GM20000 (cell line): Measurements from ENCODE around the gene MRPL54.

Source experiments
- DNase-seq: peaks from one replicate; pipeline ENCODE4 v3.0.0; 2012; ENCODE audit warnings: low spot score
- TF ChIP-seq, protein P1 (sequence below): IDR thresholded peaks from 2 replicates; pipeline ENCODE4 v1.5.1; 2012; ENCODE audit warnings: mild to moderate bottlenecking, control low read depth; ENCODE audit errors: extremely low read depth, missing control alignments

MRPL54 gene

DNA sequence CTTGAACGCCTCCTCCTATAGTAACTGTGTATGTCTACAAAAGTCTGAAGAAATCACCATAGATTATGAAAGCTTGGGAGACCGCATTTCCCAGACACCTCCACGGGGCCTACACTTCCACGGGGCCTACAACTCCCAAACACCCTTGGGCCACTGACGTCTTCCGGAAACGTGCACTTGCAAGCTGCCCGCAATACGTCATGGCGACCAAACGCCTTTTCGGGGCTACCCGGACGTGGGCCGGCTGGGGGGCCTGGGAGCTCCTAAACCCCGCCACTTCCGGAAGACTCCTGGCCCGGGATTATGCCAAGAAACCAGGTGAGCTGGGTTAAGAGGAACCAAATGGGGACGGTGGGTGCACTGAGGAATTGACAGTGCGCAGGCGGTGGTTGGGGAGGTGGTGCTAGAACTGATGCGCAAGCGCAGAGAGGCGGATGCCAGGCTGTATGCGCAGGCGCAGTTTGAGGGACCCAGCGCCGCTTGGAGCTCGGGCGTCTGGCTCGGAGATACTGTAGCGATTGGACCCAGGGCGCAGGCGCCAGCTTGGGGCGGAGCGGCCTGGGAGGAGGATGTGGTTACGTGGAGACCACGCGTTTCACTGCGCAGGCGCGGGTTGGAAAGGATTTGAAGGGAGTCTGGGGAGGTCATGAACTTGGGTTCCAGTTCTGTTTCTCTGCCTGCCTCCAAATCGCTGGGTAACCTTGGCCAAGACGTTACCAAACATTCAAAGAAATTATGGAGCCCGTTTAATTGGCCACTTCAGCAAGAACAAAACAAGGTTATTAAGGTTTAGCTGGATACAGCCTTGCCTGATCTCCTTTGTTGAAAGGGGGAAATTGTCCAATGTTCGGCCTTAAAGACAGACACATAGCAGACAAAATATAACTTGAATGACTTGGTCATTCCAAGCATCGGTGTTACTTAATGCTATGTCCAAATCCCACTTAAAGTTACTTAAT is at the start of gene MRPL54:
MRPL54 (plus strand) TSS at position 182 of the 959 bp plus-strand sequence; CDS start at position 201, 19 bp downstream.
- peak; percentile 99 for DNase-seq
- TF ChIP-seq, protein P1, sequence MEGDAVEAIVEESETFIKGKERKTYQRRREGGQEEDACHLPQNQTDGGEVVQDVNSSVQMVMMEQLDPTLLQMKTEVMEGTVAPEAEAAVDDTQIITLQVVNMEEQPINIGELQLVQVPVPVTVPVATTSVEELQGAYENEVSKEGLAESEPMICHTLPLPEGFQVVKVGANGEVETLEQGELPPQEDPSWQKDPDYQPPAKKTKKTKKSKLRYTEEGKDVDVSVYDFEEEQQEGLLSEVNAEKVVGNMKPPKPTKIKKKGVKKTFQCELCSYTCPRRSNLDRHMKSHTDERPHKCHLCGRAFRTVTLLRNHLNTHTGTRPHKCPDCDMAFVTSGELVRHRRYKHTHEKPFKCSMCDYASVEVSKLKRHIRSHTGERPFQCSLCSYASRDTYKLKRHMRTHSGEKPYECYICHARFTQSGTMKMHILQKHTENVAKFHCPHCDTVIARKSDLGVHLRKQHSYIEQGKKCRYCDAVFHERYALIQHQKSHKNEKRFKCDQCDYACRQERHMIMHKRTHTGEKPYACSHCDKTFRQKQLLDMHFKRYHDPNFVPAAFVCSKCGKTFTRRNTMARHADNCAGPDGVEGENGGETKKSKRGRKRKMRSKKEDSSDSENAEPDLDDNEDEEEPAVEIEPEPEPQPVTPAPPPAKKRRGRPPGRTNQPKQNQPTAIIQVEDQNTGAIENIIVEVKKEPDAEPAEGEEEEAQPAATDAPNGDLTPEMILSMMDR, result no peak

DNA sequence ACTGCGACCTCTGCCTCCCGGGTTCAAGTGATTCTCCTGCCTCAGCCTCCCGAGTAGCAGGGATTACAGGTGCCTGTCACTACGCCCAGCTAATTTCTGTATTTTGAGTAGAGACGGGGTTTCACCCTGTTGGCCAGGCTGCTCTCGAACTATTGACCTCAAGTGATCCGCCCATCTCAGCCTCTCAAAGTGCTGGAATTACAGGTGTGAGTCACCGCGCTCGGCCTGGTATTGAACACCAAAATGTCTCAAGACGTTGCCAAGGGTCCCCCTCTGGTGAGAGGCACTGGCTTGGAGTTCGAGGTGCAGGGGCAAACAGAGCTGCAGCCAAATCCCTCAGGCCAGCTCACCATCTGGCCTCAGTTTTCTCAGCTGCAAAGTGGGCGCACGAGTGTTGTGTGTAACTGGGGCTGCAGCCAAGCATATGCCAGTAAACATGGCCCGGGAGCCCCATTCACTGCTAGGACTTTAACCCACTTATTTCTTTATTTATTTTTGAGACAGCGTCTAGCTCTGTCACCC is 46.3 kb upstream of the MRPL54 start:
- TF ChIP-seq, protein P1, result no peak
- DNase-seq, result no peak

DNA sequence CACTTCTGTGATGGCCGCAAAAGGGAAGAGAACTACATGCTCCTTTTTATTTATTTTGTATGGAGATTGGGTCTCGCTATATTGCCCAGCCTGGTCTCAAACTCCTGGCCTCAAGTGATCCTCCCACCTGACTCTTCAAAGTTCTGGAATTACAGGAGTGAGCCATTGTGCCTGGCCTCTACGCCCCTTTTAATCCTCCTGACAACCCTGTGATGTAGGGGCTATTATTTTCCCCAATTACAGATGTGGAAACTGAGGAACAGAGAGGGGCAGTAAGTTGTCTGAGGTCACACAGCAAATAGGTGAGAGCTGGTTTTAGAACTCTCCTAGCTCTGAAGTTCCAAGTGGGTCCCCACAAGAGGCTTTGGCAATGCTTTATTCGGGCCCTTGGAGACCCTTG is 42.6 kb upstream of the MRPL54 start:
- TF ChIP-seq, protein P1, result no peak
- DNase-seq, result no peak

DNA sequence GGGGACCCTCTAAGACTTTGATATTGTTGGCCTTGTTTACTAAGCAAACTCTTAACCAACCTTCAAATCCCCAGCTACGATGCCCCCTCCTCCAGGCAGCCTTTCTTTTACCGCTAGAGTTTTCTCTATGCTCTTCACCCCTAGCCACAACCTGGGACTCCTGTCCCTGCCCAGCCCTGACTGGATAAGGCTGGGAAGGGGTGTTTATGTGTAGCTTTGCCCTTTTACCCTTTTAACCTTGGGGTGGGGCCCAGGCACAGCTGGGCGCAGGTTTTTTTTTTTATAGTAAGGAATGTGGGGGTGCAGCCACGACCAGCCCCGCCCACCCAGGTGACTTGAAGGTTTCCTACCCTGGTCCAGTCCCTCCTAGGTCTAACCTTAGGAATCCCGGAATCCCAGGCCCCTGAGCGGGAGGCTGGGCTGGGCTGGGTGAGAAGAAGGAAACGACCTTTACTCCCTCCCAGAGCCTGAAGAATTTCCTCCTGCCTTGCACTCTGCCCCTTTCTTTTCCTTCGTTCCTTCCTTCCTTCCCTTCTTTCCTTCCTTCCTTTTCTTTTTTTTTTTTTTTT is 42.0 kb upstream of the MRPL54 start:
- no peak for DNase-seq
- TF ChIP-seq, protein P1, result no peak

DNA sequence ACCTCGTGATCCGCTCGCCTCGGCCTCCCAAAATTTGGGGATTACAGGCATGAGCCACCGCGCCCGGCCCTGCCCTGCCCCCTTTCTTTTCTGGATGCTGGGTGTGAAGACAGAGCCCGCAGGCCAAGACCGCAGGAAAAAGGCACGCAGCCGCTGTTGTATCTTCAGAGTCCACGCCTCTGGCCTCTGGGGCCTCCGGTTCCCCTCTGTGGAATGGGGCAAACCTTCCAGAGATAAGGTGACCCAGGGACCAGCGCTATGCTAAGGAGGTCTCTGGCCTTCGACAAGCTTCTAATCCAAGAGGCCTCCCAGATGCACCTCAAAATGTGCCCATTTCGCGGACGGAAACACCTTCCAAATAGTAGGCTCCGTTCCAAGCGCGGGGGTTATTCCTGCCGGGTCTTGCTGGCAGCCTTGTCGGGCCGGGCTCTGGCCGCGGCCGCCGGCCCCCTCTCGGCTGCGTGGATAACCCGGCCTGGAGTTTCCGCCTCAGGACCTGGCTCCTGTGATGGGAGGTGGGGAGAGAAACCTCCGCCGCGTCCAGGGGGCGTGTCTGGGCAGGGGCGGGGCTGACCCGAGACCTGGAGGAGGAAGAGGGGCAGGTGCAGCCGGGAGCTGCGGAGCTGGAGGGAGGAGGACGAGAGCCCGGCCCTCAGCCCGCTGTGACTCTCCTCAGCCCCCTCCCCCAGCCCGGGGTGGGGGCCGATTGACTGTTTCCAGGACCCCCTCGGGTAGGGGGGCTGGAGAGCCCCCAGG is 41.2 kb upstream of the MRPL54 start:
- TF ChIP-seq, protein P1, result no peak
- peak; percentile 94 for DNase-seq

DNA sequence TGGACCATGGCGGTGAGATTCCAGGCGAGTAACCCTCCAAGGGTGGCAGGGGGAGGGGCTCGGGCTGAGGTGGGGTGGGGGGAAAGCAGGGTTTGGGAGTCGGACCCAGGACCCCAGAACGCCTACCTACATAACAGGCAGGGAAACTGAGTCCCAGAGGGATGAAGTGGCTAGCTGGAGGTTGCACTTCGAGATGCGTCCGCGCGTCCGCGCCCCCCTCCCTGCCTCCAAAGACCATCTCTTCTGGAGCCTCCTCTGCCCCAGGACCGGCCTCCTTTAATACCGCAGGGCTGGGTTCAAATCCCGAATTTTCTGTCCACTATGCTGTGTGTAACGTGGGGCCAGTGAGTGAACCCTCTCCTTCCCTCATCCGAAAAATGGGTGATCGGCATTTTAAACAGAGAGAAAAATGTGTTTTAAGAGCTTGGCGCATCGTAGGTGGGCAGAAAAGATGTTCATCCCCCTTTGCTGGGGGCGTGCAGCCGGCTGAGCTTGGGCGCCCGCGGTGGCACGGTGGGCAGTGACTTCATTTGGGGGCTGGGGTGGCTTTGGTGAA is 40.5 kb upstream of the MRPL54 start:
- peak; percentile 24 for DNase-seq
- TF ChIP-seq, protein P1, result no peak
